NCI-H2029 treated with DMSO at 0.1 percent for 48 hours (cell line): ENCODE data around the gene SHROOM2.
"Not testable (repeated sequence)": the region's sequence is repeated elsewhere in the genome, so short reads cannot be mapped to it uniquely, and the experiment has no call there.

Experiments
- DNase-seq: peaks from one replicate; lab custom pipeline; 2025; lab: John Stamatoyannopoulos, UW

Gene SHROOM2

GRCh38 chrX:9785254-9785943 is 830 bp upstream of the SHROOM2 start:
- DNase-seq = no peak

DNA sequence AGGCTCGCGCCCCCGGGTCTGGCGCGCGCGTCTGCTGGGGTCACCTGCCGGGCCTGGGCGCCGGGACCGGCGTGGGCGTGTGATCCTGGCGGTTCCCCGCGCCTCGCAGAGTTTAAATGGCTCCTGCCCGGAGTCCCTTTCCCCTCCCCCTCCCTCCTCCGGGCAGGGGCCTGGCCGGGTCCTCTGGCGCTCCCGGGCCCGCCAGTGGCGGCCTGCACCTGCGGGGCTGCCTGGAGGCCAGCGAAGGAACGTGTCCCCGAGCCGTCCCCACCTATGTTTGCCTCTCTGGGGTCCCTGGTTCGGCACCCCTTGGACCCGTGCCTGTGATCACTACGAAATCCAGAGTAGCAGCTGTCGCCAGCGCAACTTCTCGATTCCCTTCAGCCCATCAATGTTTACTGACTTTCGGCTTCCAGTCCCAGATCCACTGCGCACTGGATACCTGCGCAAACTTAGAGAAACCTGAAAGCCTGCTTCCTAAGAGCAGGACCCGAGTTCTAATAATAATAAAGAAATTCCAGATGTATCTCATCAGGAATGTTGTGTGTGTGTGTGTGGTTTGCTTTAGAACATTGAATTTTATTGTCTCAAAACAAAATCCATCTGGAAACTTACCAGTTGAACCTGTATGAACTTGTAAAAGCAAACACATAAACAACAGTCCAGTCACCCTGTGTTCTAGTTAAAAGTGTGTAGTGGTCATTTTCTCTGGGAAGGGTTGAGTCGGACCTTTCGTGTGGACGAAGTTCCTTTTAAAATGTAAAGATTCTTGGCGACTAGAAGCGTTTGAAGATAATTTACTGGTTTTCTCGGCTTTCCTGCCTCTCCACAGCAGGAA is 788 bp downstream of the SHROOM2 start:
- no peak for DNase-seq

DNA sequence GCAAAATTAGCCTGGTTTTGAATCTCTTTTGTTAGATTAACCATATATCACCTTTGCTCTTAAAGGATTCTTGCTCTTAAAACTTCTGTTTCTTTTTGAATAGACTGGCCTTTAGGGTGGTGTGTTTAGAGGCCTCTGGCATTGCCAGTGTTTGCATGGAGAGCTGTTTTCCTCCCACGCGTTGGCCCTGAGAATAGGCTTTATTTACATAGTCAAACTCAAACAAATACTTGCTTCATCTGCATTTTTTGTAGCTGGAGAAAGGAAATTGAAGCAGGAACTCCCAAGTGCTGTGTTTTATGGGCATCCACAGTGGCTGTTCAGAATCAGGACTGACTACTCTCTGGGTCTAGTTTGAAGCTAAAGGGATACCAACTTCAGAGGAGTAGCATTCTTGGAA is 2.7 kb downstream of the SHROOM2 start:
- peak; percentile 43 for DNase-seq

DNA sequence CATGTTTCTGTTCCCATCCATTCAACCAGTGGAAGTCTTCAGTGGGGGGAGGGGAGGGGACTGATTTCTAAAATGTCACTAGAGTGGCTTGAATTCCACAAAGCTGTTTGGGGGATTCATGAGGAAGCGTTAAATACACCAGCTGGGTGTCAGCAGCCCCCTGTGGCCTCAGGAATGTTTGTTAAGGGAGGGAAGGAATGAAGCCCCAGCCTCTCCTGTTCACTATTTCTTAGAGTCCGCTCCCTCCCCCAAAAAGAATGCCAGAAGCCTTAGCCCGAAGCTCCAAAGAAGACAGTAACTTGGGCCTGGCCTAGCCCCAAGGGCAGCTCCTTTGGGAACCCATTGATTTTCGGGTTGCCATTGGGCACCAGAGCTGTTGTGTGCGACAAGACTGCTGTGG is 3.3 kb downstream of the SHROOM2 start:
- DNase-seq = no peak

DNA sequence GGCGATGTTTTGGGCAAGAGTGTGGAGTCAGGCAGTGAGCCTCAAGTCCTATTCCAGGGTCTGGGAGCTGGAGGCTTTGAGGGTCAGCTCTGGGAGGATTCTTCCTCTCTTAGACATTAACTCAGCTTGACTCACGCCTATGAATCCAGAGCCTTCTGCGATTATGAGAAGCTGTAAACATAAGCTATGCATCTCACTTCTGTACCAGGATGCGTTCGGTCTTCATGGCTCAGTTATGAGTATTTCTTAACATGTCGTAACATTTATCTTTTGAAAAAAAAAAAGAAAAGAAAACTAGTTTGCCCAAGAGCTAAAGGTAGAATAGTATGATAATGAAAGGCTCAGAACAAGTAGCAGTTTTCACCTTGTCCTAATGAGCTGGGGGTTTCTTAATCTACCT is 4.6 kb downstream of the SHROOM2 start:
- no peak for DNase-seq

GRCh38 chrX:9794495-9794894 is 8.3 kb downstream of the SHROOM2 start:
- DNase-seq = no peak

DNA sequence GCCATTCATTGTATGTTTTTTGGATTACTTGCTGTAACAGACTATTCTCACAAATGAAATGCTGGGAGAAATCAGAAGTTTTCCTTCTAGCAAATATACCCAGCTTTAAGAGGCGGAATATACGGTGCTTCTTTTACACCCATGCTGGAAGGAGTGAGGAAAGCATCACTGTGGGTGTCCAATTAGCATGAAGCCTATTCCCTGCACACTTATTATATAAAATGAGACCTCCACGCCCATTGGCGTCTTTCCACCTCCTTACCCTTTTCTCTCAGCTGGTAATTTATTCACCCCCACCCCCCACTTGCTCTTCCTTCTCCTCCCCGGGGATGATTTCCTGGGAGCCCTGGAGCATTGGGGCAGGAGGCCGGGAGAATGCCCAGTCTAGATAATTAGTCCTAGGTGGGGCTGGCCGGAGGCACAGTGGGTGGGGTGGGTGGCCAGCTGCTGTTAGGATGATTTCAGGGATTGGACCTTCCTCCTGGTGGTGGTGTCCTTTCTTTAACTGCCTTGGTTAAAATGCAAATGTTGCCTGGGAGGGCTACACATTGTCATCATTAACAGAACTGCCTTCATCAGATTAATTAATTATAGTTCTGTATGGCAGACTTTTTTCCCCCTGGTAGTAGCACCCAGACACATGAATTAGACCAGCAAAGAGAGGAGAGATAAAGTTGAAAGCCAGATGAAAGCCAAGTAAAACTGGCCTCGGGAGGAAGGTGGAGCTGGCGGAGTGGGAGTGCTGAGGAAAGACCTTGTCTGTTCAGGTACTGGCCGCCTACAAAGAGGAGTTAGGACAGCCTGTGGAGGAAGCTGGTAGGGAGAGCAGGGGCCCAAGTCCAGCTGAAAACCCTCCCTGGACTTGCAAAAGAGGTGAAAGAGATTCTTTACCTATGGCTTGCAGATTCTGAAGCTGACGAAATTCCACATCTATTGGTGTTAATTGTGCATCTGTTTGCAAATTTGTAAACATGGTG is 11.4 kb downstream of the SHROOM2 start:
- DNase-seq = no peak

GRCh38 chrX:9802737-9803136 is 16.5 kb downstream of the SHROOM2 start:
- no peak for DNase-seq

DNA sequence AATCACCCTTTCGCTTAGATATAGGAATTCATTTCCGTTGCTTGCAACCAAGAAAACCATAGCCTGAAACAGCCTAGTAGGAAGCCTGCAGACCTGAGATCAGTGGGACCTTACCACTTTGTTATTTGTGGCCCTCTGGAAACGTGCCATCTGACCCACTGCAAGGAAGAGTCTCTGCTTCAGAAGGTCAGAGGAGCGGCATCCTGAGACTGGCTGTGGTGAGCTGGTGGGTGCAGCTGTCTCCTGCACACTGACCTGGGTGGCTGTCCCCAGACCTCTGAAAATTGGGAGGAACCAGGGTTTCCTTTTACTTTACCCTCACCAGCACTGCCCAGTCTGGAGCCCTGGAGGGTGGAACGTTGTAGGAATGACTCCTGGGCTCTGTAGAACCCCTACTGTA is 18.2 kb downstream of the SHROOM2 start:
- no peak for DNase-seq

- DNase-seq = no peak
These were observed 19.7 kb downstream of the SHROOM2 start for GRCh38 chrX:9805956-9806355.

DNA sequence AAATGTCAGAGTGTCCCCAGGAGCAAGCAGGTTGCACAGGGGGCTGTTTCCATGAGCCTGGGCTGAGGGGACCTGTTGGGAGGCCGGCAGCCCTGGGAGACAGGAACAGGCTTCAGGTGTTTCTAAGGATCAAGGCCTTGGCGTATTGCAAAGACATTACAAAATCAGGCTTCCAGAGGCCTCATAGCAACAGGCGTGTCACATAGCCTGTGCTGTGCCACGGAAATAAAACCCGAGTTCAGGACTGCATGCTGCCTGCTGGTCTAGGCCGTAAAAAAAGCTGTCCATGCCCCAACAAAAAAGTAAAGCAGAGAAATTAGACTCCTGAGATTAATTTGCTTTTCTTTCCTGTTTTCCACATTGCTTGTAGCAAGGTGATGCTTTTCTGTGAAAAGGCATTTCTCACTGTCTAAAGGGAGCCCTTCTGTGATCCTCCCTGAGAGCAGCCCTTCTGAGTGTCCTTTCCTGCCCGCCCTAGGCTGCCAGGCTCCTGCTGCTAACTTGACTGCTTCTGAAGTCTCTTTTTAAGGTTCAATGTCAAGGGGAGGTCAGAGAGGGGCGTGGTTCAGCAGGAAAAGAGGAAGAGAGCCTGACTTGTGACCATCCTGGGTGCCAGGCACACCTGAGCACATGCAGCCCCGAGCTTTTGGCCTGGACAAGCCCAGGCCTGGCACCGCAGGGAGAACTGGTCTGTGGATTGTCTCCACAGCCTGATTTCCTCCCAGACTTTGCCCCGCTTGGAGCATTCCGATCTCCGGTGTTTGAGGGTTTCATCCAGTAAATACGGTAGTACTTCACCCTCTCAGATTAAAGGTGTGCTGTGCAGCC is 21.3 kb downstream of the SHROOM2 start:
- no peak for DNase-seq

DNA sequence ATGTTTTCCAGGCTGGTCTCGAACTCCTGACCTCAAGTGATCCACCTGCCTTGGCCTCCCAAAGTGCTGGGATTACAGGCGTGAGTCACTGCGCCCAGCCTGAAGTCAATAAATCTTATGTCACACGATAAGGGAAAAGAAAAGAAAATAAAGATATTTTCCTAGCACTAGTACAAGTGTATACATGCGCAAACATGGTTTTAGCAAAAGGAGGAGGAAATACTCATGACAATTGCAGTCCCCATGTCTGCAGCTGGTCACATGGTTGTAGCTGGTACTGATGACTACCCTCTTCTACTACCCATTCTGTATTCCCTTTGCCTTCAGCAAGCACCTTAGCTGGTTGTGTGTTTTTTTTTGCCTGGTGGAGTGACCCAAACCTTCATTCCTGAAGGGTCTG is 23.6 kb downstream of the SHROOM2 start:
- not testable (repeated sequence) for DNase-seq

DNA sequence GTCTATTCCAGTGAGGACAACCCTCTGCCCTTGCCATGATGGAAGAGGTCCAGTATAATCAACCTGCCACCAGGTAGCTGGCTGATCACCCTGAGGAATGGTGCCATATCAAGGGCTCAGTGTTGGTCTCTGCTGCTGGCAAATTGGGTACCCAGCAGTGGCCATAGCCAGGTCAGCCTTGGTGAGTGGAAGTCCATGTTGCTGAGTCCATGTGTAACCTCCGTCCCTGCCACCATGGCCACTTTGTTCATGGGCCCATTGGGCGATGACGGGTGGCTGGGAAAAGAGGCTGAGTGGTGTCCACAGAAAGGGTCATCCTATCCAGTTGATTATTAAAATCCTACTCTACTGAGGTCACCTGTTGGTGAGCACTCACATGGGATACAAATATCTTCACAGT is 24.9 kb downstream of the SHROOM2 start:
- not testable (repeated sequence) for DNase-seq

GRCh38 chrX:9816084-9816700 is 30.0 kb downstream of the SHROOM2 start:
- DNase-seq = no peak

GRCh38 chrX:9821572-9821971 is 35.3 kb downstream of the SHROOM2 start:
- no peak for DNase-seq

GRCh38 chrX:9824554-9824953 is 38.3 kb downstream of the SHROOM2 start:
- DNase-seq = no peak

DNA sequence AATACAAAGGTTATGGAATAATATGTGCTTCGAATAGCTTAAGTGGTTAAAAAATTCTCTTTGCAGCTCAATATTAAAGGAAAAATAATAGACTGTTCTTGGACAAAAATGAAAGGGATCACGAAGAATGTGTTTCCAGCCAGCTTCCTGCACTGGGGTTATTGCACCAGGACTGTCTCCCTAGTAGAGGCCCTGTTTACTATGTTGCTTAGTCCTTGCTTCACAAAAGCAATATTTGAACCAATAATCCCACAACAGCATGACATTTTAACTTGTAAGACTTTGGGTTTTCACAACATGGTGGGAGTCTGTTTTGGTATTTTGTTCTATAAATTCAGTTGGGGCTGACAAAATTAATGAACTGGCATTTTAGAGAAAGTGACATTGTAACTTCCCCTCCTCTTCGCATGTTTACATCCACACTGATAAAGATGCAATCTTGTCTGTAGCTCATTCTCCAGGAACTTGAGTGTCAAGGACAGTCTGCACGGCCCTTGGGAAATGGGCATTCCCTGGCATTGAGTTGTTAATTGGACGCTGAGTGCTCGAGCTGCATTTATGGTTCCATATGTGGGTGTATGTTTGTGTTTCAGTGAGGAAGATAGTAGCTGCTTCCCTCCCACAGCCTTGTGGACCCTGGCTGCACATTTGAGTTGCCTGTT is 39.0 kb downstream of the SHROOM2 start:
- DNase-seq = no peak

DNA sequence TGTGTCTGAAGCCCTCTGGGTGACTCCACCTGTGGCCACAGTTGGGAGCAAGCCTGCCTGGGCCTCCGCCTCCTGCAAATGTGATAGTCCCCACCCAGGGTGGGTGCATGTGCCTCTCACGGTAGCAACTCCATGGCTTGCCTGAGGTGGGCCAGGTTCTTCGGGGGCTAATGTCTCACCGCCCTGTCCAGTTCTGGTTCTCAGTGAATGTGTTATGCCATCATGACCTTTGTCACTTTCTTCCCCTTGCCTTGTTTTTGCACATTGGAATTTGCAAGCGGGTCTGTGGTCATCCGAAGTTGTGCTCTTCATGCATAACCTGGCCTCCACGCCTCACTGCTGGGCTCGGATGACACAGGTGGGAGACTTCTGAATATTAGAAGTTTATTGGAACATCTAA is 39.7 kb downstream of the SHROOM2 start:
- DNase-seq = no peak

DNA sequence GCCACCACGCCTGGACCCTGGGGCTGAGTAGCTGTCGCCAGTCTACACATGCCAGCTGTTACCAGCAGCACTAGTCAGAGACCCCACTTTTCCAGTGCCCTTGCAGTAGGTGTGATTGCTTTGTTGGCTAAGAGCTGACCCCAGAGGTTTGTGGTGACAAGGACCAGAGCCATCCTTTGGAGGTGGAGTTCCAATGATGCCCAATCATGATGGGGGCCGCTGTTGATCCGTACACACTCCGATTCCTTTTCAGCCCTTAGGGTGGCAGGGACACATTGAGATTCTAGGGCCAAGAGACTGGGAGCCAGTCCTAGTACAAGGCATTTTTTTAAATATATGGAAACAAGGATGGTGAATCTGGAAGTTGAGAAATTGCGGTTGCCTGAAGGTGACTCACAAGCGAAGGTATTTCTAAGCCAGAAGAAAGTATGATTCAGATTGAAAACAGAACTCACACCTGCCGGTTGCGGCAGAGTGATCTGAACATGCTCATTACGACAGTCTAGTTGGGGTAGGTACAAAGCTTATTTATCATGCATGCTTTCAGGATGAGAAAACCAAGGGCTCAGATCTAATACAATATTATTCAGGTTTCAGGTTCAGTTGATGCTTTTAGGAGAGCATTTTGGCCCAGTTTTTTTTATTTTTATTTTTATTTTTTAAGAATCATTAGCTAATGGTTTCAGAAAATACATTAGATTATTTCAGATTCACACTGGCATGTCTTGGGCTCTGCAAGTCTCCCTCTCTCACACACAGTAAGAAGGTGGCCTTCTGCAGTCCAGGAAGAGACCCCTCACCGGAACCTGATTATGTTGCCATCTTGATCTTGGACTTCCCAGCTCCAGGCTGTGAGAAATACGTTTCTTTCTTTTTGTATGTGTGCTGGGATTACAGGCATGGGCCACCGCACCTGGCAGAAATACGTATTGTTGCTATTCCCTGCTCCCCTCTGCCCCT is 43.4 kb downstream of the SHROOM2 start:
- DNase-seq = no peak
